HG03108 (cell line): ENCODE measurements around the gene DHRS9.

Source experiments
- ATAC-seq: cut with Tn5 transposase; IDR thresholded peaks from one replicate; pipeline ENCODE4 v1.9.1; 2021; ENCODE audit warnings: moderate library complexity; ENCODE audit not compliant: unreplicated experiment

DHRS9 gene

GRCh38 chr2:169093535-169093934 lies 24.2 kb downstream of the DHRS9 start:
- ATAC-seq, result no peak

DNA sequence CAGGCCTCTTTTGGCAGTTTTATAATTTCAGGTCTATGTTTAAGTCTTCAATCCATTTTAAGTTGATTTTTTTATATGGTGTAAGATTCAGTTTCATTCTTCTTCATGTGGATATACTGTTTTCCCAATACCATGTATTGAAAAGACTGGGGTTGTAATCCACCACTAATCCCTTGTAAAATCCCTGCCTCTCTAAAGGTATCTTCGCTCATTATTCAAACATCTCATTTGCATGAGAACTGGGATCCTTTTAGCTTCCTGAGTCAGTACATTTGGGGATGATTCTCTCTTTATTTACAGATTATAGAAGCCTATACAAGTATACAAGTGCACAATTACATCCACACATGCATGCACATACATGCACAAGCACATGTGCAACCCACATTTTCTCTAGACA lies 25.3 kb downstream of the DHRS9 start:
- ATAC-seq, result no peak

- ATAC-seq, result no peak
These were observed 26.3 kb downstream of the DHRS9 start for GRCh38 chr2:169095621-169096105.

GRCh38 chr2:169104848-169105247 lies 35.5 kb downstream of the DHRS9 start:
- ATAC-seq, result no peak

DNA sequence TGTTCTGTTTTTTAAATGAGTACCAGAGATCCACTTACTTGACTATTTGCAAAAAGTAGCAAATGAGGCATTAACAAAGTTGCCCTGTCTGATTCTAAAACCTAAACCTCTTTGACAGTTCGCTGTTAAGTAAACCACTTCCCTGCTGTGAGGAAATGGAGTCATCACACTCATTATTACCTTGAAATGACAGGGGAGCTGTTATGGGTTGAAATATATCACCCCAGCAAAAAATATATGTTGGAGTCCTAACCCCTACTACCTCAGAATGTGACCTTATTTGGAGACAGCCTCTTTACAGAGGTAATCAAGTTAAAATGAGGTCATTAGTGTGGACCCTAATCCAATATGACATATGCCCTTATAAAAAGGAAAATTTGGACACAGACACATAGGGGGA lies 36.1 kb downstream of the DHRS9 start:
- no peak for ATAC-seq

- no peak for ATAC-seq
These were observed 36.8 kb downstream of the DHRS9 start for GRCh38 chr2:169106134-169106533.

- no peak for ATAC-seq
These were observed 37.5 kb downstream of the DHRS9 start for GRCh38 chr2:169106563-169107545.

- ATAC-seq, result peak; percentile 78
These were observed 38.3 kb downstream of the DHRS9 start for GRCh38 chr2:169107645-169108044.

- no peak for ATAC-seq
These were observed 38.9 kb downstream of the DHRS9 start for GRCh38 chr2:169108099-169108884.

- ATAC-seq, result no peak
These were observed 40.4 kb downstream of the DHRS9 start for GRCh38 chr2:169109502-169110409.

DNA sequence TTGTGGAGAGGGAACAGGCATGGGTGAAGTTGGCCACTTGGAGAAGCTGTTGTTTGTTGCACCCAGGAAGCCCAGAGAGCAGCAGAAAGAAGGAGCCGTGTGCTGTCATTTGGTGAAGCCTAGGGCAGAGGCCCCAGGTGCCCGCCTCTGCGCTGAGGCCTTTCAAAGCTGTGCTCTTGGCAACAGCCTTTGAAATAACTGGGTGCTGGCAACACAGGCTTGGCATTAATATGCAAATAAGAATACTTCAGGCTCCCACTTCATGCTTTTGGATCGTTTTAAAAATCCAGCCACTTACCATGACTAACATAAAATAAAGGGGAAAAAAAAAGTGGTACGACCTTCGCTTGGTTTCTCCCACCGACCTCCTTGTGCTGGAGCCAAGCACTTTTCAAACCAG lies 41.1 kb downstream of the DHRS9 start:
- no peak for ATAC-seq

GRCh38 chr2:169110916-169111315 lies 41.6 kb downstream of the DHRS9 start:
- ATAC-seq, result no peak

GRCh38 chr2:169112841-169113240 lies 43.5 kb downstream of the DHRS9 start:
- ATAC-seq, result no peak

DNA sequence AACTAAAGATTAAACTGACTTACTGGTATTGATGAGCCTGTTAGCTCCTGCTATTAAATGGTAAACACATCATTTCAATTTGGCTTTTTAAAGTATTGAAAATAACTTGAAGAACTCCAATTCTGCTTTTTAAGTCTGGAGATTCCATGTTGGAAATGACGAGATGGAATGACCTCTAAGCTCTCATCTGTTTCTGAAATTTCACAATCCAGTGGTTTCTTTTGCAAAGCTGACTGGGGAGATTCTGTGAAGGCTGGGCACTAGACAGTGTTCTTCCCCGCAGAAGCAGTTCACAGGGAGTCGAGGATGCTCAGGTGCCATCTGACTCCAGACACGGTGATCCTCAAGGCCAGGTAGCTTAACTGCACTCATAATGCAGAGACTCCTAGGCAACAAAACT lies 44.7 kb downstream of the DHRS9 start:
- no peak for ATAC-seq

- ATAC-seq, result no peak
These were observed 47.0 kb downstream of the DHRS9 start for GRCh38 chr2:169116327-169116726.

DNA sequence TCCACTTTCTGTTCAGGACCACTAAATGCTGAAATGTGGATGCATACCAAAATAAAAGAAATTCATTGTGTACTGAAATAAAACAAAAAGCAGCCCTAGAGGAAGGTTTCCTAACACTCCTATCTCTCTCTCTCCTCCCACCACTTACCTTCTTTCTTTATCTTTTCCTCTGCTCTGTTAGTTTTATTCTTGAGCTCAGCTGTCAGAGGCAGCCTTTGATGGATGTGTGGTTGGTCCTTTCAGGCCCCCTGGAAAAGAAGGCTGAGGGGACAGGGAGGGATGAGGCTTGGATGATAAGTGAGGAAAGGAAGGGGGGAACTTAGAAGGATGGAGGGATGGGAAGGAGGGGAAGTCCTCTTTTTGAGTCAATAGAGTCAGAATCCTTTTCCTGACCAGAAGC lies 47.6 kb downstream of the DHRS9 start:
- no peak for ATAC-seq

- ATAC-seq, result no peak
These were observed 48.7 kb downstream of the DHRS9 start for GRCh38 chr2:169118060-169118459.

DNA sequence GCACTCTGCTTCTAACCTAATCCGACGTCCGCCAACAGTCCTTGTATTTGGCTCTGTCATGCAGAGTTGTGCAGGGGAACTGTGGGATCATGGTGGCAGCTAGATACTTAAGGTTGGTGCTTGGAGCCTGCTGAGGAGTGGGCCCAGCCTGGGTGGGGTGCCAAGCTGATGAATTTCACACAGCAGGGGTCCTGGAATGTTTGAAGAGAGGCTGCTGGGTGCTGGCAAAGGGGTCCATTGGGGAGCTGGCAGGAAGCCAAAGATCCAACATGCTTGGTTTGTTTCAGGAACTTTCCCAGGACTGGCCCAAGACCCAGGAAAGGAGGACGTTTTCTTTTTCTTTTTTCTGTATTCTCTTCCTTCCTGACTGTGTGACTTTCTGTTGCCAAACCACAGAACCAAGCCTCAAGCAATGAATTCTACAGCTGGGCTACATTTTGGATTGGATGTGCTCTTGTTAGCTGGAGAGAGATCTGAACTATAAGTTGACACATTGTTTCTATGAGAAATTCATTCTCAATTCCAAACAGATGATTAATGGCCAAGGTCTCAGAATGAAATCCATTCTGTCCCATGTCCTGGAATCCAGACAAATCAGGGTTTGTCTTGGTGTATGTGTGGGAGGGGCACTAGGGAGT lies 49.9 kb downstream of the DHRS9 start:
- ATAC-seq, result no peak

- no peak for ATAC-seq
These were observed 50.5 kb downstream of the DHRS9 start for GRCh38 chr2:169119851-169120250.

DNA sequence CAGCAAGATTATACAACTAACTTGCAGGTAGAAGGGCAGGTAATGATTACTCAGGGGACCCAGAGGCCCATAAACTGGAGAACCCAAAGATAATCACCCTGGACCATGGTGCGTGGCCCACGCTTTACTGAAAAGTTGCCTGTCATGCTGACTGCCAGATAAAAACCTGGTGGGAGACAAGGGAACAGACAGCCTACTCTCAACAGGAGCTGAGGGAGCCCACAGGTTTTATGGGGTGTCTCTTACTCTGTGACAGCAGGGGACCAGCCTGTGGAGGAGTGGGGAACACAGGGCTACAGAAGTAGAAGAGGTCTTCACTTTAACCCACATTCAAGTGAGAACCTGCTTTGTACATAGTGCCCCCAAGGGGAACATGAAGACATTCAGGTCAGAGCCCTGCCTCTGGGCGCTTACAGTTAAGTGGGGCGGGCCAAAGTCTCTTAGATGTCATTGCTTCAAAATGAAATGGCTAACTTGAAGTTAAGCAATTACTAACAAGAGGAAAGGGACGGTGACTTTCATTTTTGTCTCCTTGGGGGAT lies 60.4 kb downstream of the DHRS9 start:
- ATAC-seq, result no peak
